Left lung (tissue), 14 donors: ENCODE data around the gene LDHA. TPM values are rescaled to one million over a fixed set of nuclear protein-coding genes. Genes with fewer than 3 reads are reported as not detected.
A peak's percentile ranks its signal among the peaks of the same experiment; 100 is the strongest.

Experiments used
- ATAC-seq: fragments of 200-7000 bp; cut with Tn5 transposase; one replicate; pipeline ENCODE4 v1.9.1; 2020; ENCODE audit warnings: moderate library complexity
- DNase-seq, 4 donors: peaks; one replicate each; pipeline ENCODE4 v3.0.0-alpha.2; 2013 to 2020
- H3K27ac ChIP-seq, 2 donors: fragments of 200-600 bp; sonication (generic) in 1 of 2; one replicate each; pipeline versions ENCODE4 v1.5.0 to v1.8.0; 2020 to 2021
- H3K27me3 ChIP-seq, 2 donors: fragments of 200-600 bp; sonication (generic) in 1 of 2; one replicate each; pipeline versions ENCODE4 v1.5.0 to v1.8.0; 2020 to 2021
- H3K36me3 ChIP-seq, 2 donors: fragments of 200-600 bp; sonication (generic) in 1 of 2; one replicate each; pipeline versions ENCODE4 v1.5.0 to v1.8.0; 2020 to 2021
- H3K4me1 ChIP-seq, 2 donors: fragments of 200-600 bp; one replicate each; pipeline ENCODE4 v1.8.0; 2021
- H3K4me3 ChIP-seq, 2 donors: fragments of 200-600 bp; sonication (generic) in 1 of 2; one replicate each; pipeline versions ENCODE4 v1.5.0 to v1.8.0; 2020 to 2021; ENCODE audit warnings: mild to moderate bottlenecking in 1 of 2
- H3K9me3 ChIP-seq, 2 donors: fragments of 200-600 bp; sonication (generic) in 1 of 2; one replicate each; pipeline versions ENCODE4 v1.5.0 to v1.8.0; 2020 to 2021
- intact Hi-C, 2 donors: fragments of 100-400 bp; cut with DNase I; formaldehyde crosslinking; loops; one replicate each; pipeline versions ENCODE4 v1.11.2 to v1.14.2; 2022
- long read RNA-seq, 12 donors: library from polyadenylated mRNA in 2 of 12; unstranded in 2 of 12; transcript quantifications; one replicate each; pipeline ENCODE4 v2.0.0 and lab custom pipeline, GENCODE V29; 2019 to 2026
- polyA plus RNA-seq, 6 donors: library from polyadenylated mRNA; unstranded; fragments of 120-200 nt; gene quantifications; one replicate each; pipeline ENCODE4 v1.2.1, GENCODE V29; 2013; ENCODE audit not compliant: insufficient read length in 6 of 6
- total RNA-seq, 2 donors: library from RNA; stranded (reverse); fragmentation: NEBNext Ultra II Directional; extraction: Animal tissue kit (Norgen Biotek cat#: 25700); gene quantifications; one replicate each; pipeline ENCODE4 v1.2.1, GENCODE V29; 2021
- TF ChIP-seq, protein P1 (sequence below), 2 donors: fragments of 200-600 bp; sonication (generic) in 1 of 2; IDR thresholded peaks; one replicate each; pipeline versions ENCODE4 v1.5.0 to v1.8.0; 2021; ENCODE audit warnings: antibody characterized with exemption in 2 of 2
- donor health status: DM: no; HTN: yes; CAD: no.
- donor health status: DM: no; HTN: no; CAD: no.

The LDHA gene
- total RNA-seq (100 to 1,000 TPM; 288 to 550 TPM), polyA plus RNA-seq (100 to 1,000 TPM; 283 to 453 (median 386) TPM)
- long read RNA-seq, donor 1, transcript LDHA-220 (7 exons, 1,288 nt) = minor isoform, 6 of 239 reads
- long read RNA-seq, donor 1, transcript LDHA-216 (4 exons, 1,345 nt) = minor isoform, 19 of 239 reads
- long read RNA-seq, donor 1, transcript LDHA-205 (8 exons, 2,416 nt) = major isoform, 88 of 239 reads
- long read RNA-seq, donor 1, transcript LDHA-202 (5 exons, 2,169 nt) = minor isoform, 12 of 239 reads
- long read RNA-seq, donor 1, partial matches to known transcripts = 107 of 239 reads
- long read RNA-seq, donor 1, other reads (novel, unspliced or antisense) = 0 of 239 reads
- long read RNA-seq, donor 2, transcript LDHA-211 (3 exons, 1,154 nt) = minor isoform, 5 of 137 reads
- long read RNA-seq, donor 2, transcript LDHA-205 (8 exons, 2,416 nt) = major isoform, 84 of 137 reads
- long read RNA-seq, donor 2, transcript LDHA-216 (4 exons, 1,345 nt) = minor isoform, 22 of 137 reads
- long read RNA-seq, donor 2, partial matches to known transcripts = 16 of 137 reads
- long read RNA-seq, donor 2, other reads (novel, unspliced or antisense) = 0 of 137 reads
- long read RNA-seq, donor 3, transcript LDHA-216 (4 exons, 1,345 nt) = minor isoform, 20 of 240 reads
- long read RNA-seq, donor 3, transcript LDHA-205 (8 exons, 2,416 nt) = major isoform, 122 of 240 reads
- long read RNA-seq, donor 3, transcript LDHA-218 (8 exons, 2,305 nt) = minor isoform, 6 of 240 reads
- long read RNA-seq, donor 3, transcript LDHA-220 (7 exons, 1,288 nt) = minor isoform, 12 of 240 reads
- long read RNA-seq, donor 3, partial matches to known transcripts = 75 of 240 reads
- long read RNA-seq, donor 3, other reads (novel, unspliced or antisense) = 0 of 240 reads
- long read RNA-seq, donor 4, transcript LDHA-205 (8 exons, 2,416 nt) = major isoform, 306 of 327 reads
- long read RNA-seq, donor 4, transcript LDHA-220 (7 exons, 1,288 nt) = minor isoform, 6 of 327 reads
- long read RNA-seq, donor 4, partial matches to known transcripts = 1 of 327 reads
- long read RNA-seq, donor 4, other reads (novel, unspliced or antisense) = 9 of 327 reads
- long read RNA-seq, donor 5, transcript LDHA-216 (4 exons, 1,345 nt) = minor isoform, 23 of 245 reads
- long read RNA-seq, donor 5, transcript LDHA-205 (8 exons, 2,416 nt) = major isoform, 91 of 245 reads
- long read RNA-seq, donor 5, transcript LDHA-202 (5 exons, 2,169 nt) = minor isoform, 13 of 245 reads
- long read RNA-seq, donor 5, transcript LDHA-220 (7 exons, 1,288 nt) = minor isoform, 9 of 245 reads
- long read RNA-seq, donor 5, partial matches to known transcripts = 104 of 245 reads
- long read RNA-seq, donor 5, other reads (novel, unspliced or antisense) = 0 of 245 reads
- long read RNA-seq, donor 6, transcript LDHA-216 (4 exons, 1,345 nt) = minor isoform, 15 of 240 reads
- long read RNA-seq, donor 6, transcript LDHA-205 (8 exons, 2,416 nt) = major isoform, 126 of 240 reads
- long read RNA-seq, donor 6, transcript LDHA-220 (7 exons, 1,288 nt) = minor isoform, 8 of 240 reads
- long read RNA-seq, donor 6, partial matches to known transcripts = 78 of 240 reads
- long read RNA-seq, donor 6, other reads (novel, unspliced or antisense) = 0 of 240 reads
- long read RNA-seq, donor 7, transcript LDHA-205 (8 exons, 2,416 nt) = major isoform, 101 of 142 reads
- long read RNA-seq, donor 7, transcript LDHA-220 (7 exons, 1,288 nt) = minor isoform, 6 of 142 reads
- long read RNA-seq, donor 7, transcript LDHA-202 (5 exons, 2,169 nt) = minor isoform, 16 of 142 reads
- long read RNA-seq, donor 7, transcript LDHA-216 (4 exons, 1,345 nt) = minor isoform, 13 of 142 reads
- long read RNA-seq, donor 7, partial matches to known transcripts = 0 of 142 reads
- long read RNA-seq, donor 7, other reads (novel, unspliced or antisense) = 0 of 142 reads
- long read RNA-seq, donor 8, transcript LDHA-205 (8 exons, 2,416 nt) = major isoform, 78 of 132 reads
- long read RNA-seq, donor 8, transcript LDHA-216 (4 exons, 1,345 nt) = minor isoform, 16 of 132 reads
- long read RNA-seq, donor 8, transcript LDHA-202 (5 exons, 2,169 nt) = minor isoform, 16 of 132 reads
- long read RNA-seq, donor 8, transcript LDHA-220 (7 exons, 1,288 nt) = minor isoform, 5 of 132 reads
- long read RNA-seq, donor 8, partial matches to known transcripts = 13 of 132 reads
- long read RNA-seq, donor 8, other reads (novel, unspliced or antisense) = 0 of 132 reads
- long read RNA-seq, donor 9 = 0 reads
- long read RNA-seq, donor 10, transcript LDHA-206 (7 exons, 1,310 nt) = minor isoform, 6 of 961 reads
- long read RNA-seq, donor 10, transcript LDHA-205 (8 exons, 2,416 nt) = major isoform, 912 of 961 reads
- long read RNA-seq, donor 10, transcript LDHA-220 (7 exons, 1,288 nt) = minor isoform, 21 of 961 reads
- long read RNA-seq, donor 10, partial matches to known transcripts = 4 of 961 reads
- long read RNA-seq, donor 10, other reads (novel, unspliced or antisense) = 11 of 961 reads
- long read RNA-seq, donor 11, transcript LDHA-202 (5 exons, 2,169 nt) = minor isoform, 9 of 242 reads
- long read RNA-seq, donor 11, transcript LDHA-220 (7 exons, 1,288 nt) = minor isoform, 8 of 242 reads
- long read RNA-seq, donor 11, transcript LDHA-205 (8 exons, 2,416 nt) = major isoform, 141 of 242 reads
- long read RNA-seq, donor 11, transcript LDHA-216 (4 exons, 1,345 nt) = minor isoform, 35 of 242 reads
- long read RNA-seq, donor 11, partial matches to known transcripts = 44 of 242 reads
- long read RNA-seq, donor 11, other reads (novel, unspliced or antisense) = 0 of 242 reads
- long read RNA-seq, donor 12, transcript LDHA-205 (8 exons, 2,416 nt) = major isoform, 85 of 135 reads
- long read RNA-seq, donor 12, transcript LDHA-216 (4 exons, 1,345 nt) = minor isoform, 20 of 135 reads
- long read RNA-seq, donor 12, transcript LDHA-202 (5 exons, 2,169 nt) = minor isoform, 15 of 135 reads
- long read RNA-seq, donor 12, partial matches to known transcripts = 7 of 135 reads
- long read RNA-seq, donor 12, other reads (novel, unspliced or antisense) = 0 of 135 reads

GRCh38 chr11:18394275-18394927 lies at the start of gene LDHA:
TSS of gene LDHA (plus strand) at chr11:18394563. CDS start at chr11:18396843, 2,280 bp downstream.
- DNase-seq = peak; percentile 91 to 100 (median 98)
- intact Hi-C loops = no loop called here
- Histone ChIP-seq H3K9me3 (no peaks in the 10 kb centered on the region), H3K27me3 (no peaks in the 10 kb centered on the region), H3K4me1 (peaks cover 7 to 45% of the 10 kb centered on the region in 2 donors), H3K4me3 (peak within 1 kb of the TSS; percentile 80 to 87), H3K36me3 (peaks cover 0 to 31% of the 10 kb centered on the region in 2 donors), H3K27ac (peak within 1 kb of the TSS; percentile 96)
- ATAC-seq = peak; percentile 81
- TF ChIP-seq, protein P1, sequence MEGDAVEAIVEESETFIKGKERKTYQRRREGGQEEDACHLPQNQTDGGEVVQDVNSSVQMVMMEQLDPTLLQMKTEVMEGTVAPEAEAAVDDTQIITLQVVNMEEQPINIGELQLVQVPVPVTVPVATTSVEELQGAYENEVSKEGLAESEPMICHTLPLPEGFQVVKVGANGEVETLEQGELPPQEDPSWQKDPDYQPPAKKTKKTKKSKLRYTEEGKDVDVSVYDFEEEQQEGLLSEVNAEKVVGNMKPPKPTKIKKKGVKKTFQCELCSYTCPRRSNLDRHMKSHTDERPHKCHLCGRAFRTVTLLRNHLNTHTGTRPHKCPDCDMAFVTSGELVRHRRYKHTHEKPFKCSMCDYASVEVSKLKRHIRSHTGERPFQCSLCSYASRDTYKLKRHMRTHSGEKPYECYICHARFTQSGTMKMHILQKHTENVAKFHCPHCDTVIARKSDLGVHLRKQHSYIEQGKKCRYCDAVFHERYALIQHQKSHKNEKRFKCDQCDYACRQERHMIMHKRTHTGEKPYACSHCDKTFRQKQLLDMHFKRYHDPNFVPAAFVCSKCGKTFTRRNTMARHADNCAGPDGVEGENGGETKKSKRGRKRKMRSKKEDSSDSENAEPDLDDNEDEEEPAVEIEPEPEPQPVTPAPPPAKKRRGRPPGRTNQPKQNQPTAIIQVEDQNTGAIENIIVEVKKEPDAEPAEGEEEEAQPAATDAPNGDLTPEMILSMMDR (IDR thresholded peaks at IDR 0.05) = no peak

GRCh38 chr11:18347471-18348125 lies 46.8 kb upstream of the LDHA start:
- TF ChIP-seq, protein P1 (IDR thresholded peaks at IDR 0.05) = no peak
- no peaks in the 10 kb centered on the region for H3K9me3 ChIP-seq

DNA sequence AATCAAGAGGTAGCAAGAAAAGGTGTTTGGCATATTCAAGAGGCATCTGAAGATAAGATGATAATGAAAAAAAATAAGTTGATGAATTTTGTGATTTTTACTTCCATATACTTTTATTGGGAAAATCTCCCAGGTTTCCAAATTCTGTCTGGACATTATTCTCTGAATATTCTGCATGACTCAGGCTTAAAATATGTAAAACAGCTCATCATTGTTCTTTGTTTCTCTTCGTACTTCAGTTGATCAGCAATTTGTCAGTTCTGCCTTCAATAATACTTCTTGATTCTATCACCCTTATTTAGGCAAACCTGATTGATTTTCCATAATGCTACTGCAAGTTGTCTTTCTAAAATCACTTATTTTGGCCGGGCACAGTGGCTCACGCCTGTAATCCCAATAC lies 41.8 kb upstream of the LDHA start:
- ATAC-seq (no peak), DNase-seq (no peak)
- intact Hi-C loops = no loop called here
- no peaks in the 10 kb centered on the region for H3K4me1 ChIP-seq
- H3K4me3 ChIP-seq = no peak overlapping the region
- TF ChIP-seq, protein P1 (IDR thresholded peaks at IDR 0.05) = no peak
- H3K9me3 ChIP-seq = no peaks in the 10 kb centered on the region
- no peaks in the 10 kb centered on the region for H3K27me3 ChIP-seq
- H3K36me3 ChIP-seq = peaks cover 0 to 87% of the 10 kb centered on the region in 2 donors
- no peak overlapping the region for H3K27ac ChIP-seq

More at GRCh38 chr11:18347471-18348125, 46.8 kb upstream of the LDHA start:
- Histone ChIP-seq H3K36me3 (peaks cover 0 to 90% of the 10 kb centered on the region in 2 donors), H3K27ac (no peak overlapping the region), H3K4me1 (no peaks in the 10 kb centered on the region), H3K27me3 (no peaks in the 10 kb centered on the region), H3K4me3 (no peak overlapping the region)
- no peak for ATAC-seq
- no peak for DNase-seq
- intact Hi-C loops = no loop called here
